NCI-H1930 (cell line): Measurements from ENCODE around the gene ETFB.
A peak's percentile ranks its signal among the peaks of the same experiment; 100 is the strongest.

ENCODE experiments used
- DNase-seq, 2 experiments: peaks; one replicate each; lab custom pipeline; 2025; lab: John Stamatoyannopoulos, UW

The ETFB gene

GRCh38 chr19:51372649-51373504 is 6.7 kb upstream of the ETFB start, which contains the start of gene NKG7:
TSS of gene NKG7 (minus strand) at chr19:51372654. CDS start at chr19:51372535, 119 bp downstream.
- no peak for DNase-seq

DNA sequence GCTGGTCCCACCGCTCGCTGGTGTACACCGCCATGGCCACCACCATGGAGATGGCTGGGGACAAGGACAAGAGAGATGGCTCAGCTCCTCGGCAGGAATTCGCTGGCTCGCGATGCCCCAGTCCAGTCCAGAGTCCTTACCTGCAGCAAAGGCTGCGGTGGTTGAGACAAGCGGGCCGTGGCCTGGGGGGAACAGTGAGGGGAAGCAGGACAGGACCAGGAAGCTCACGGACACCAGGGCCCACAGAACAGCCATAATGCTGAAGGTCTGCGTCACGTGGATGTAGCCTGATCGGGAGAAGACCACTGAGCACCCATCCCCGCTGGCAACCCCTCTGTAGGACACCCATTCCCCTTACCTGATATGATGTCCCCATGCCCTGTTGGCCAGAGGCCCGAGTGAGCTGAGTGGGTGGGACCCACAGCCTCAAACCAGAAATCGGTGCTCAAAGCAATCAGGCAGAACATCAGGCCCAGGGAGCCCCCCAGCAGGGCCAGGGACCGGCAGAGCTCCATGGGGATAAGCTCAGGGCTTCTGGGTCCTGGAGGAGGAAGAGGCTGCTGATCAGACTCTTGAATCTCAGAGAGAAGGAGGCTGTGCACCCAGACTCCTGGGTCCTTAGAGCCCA is 5.9 kb upstream of the ETFB start:
- DNase-seq, result no peak

- no peak for DNase-seq
Observed at GRCh38 chr19:51371186-51371690, 5.0 kb upstream of the ETFB start.

DNA sequence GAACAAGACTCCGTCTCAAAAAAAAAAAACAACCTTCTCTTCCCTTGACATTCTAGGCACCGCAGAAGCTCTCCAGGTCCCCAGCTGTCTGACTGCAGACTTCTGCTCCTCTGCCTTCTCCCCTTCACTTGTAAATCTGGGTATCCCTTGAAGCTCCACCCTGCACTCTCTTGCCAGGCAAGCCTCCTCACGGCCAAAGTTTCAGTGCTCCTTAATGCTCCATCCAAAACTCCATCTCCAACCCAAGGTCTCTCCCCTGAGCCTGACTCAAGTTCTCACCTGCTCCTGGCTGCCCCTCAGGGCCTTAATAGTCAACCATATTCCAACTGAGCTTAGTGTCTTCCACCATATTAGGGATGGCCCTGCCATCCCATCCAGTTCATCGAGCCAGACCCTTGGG is 4.0 kb upstream of the ETFB start:
- DNase-seq, result no peak

DNA sequence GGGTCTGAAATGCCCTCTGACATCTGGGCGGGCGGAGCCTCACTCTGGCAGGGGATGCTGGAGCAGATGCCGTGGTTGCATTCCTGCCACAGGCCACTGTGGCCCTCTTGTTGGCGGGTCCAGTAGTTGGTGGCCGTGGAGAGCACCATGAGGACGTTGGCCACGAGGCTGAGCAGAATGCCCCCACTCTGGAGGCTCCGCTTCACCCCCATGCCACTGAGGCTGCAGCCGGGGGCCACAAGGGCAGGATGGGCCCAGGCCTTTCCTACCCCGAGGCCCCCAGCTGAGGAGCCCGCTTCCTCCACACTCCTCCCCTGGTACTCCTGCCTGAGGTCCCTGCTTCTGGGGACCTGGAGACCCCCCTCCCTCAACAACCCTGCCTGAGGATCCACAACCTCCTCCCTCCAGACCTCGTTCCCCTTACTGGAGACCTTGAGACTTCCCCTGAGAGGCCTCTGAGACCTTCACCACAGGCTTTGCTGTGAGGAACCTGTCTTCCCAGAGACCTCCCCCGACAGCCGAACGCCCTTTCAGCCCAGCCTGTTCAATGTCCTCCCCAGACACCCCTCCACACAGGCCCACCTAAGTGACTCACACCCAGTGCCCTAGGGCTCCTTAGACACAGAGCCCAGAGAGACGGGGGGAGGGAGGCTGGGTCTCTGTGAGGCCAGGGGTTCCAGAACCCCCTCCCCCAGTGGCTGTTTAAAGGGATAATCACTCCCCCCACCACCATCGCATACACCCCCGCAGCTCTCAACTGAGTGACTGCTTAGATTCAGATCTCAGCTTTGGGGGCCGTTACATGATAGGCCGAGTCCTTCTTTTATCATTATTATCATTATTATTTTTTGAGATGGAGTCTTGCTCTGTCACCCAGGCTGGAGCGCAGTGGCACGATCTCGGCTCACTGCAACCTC is 2.4 kb upstream of the ETFB start, which contains the start of gene CLDND2:
CLDND2 (minus strand) TSS at position 638 of the 917 bp plus-strand sequence; CDS start at position 212, 426 bp downstream.
- no peak for DNase-seq

DNA sequence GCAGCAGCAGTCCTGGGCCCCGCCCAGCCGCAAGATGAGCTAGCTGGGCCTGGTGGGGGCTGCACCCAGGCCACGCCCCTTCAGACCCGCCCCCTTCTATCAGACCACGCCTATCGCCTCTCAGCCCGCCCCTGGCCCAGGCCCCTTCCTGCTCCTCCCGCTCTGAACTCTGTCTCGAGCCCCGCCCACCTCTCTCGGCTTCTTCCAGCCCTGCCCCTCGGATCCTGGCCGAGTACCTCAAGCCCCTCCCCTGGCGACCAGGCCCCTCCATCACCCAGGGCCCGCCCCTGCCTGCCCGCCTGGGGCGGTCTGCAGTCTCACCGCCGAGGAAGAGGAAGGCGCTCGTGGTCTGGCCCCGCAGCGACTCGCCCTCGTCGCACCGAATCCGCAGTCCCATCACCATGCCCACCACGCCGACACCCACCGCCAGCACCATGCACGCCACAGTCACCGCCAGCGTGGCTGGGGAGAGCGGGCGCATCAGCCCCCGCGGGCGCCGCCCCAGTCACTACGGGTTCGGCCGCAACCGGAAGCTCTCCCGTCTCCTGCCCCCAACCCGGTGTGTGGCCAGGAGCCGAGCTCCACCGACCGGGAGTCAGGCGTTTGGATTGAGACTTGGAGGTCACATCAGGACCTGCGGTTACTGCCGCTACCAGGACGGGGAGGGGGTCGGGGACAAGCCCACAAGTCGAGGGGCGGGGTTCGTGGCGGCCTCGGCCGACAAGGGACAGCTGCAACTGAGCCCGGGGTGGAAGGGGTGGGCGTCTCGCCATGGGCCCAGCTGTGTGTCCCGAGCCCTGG is 1.6 kb upstream of the ETFB start:
- peak; percentile 95 to 98 for DNase-seq

GRCh38 chr19:51367255-51367564 is 1.0 kb upstream of the ETFB start:
- no peak for DNase-seq

- peak; percentile 96 to 97 for DNase-seq
Observed at GRCh38 chr19:51366389-51367254, 434 bp upstream of the ETFB start.

DNA sequence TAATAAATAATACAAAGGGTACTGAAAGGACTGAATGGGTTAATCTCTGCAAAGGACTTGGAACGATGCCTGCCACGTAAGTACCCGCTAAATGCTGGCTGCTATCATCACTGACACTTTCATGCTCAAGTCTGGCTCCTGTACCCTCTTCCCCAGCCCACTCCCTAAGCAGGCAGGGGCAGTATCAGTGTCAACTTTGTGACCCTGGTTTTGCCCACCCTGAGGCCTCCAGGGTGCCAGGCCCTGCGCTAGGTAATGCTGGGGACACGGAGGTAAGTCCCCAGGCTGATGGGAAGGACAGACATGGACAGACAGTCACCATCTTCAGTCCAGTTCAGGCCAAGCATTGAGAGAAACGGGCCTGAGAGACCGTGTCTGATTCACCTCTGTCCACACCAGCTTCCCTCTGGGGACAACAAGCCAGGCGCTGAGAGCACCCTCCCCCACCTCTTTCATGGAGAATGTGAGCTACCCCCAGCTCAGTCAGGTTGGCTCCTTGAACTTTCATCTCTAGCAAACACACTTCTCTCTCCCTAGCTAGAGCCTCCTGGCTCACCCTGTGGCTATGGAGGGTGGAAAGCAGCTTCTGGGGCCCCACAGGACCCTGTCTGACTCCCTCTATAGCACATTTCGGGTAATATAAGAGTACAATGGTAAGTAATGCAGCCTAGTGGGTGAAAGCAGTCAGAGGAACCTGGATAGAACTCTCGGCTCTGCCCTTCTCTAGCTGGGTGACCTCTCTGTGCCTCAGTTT is 800 bp downstream of the ETFB start:
- DNase-seq, result no peak

DNA sequence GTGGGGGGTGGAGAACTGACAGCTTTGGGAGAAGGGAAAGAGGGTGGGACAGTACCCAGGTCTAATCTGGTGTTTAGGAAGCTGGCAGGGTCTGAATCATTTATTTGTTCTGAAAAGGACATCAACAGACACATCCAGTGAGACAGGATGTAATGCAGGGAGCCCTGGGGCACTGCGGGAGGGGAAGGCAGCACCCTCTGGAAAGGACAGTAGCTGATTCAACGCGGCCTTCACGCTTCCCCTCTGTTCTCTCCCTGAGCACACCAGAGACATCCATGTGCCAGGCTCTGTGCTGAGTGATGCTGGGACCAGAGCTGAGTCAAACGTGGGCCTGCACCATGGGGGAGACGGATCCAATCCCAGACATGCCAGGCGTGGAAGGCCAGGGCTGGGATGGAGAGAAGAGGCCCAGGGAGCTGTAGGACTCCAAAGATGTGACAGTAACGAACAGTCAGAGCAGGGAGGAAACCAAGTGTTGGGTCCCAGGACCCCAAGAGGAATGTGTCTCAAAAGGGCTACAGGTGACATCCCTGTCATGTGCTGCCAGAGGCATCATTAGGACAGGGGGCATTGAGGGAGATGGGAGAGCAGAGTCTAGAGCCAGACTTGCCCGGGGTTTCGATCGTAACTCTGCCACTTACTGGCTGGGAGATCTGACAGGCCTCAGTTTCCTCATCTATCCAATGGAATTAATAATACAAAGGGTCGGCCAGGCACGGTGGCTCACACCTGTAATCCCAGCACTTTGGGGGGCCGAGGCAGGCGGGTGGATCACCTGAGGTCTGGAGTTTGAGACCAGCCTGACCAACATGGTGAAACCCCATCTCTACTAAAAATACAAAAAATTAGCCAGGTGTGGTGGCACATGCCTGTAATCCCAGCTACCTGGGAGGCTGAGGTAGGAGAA is 1.7 kb downstream of the ETFB start:
- DNase-seq, result no peak

GRCh38 chr19:51361239-51361638 is 4.9 kb downstream of the ETFB start:
- DNase-seq, result no peak

- DNase-seq, result no peak
Observed at GRCh38 chr19:51359294-51359693, 6.9 kb downstream of the ETFB start.

- DNase-seq, result no peak
Observed at GRCh38 chr19:51357952-51358351, 8.2 kb downstream of the ETFB start.

DNA sequence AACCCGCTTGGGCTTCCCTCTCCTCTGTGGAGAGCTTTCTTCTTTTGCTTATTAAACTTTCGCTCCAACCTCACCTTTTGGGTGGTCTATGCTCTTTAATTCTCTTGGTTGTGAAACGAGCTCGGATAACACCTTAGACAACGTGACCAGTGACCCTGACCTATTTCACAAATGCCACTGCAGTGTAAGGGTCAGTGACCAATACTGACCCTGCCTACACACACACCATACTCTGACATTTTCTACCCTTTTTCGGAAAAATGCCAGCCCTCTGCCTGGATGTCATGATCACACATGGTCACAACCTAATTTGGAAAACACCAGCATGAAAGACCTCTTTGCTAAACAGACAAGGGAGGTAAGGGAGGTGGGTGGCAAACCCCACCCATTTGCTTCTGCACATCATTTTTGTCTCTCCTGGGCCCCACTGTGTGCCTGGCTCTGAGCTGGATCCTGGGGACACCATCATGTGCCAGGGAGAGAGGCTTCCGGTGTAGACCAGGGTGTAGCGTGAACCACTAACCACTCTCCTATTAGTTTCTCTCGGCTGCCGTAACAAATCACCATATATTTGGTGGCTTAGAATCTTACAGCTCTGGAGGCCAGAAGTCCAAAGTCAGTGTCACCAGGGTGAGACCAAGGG is 9.9 kb downstream of the ETFB start:
- no peak for DNase-seq

- no peak for DNase-seq
Observed at GRCh38 chr19:51354742-51355148, 11.4 kb downstream of the ETFB start.

- DNase-seq, result no peak
Observed at GRCh38 chr19:51354103-51354741, 12.0 kb downstream of the ETFB start.

- DNase-seq, result no peak
Observed at GRCh38 chr19:51352783-51353360, 13.3 kb downstream of the ETFB start.
